HG02678 (cell line): ENCODE data around the gene BZW1.

Source experiments
- ATAC-seq: cut with Tn5 transposase; IDR thresholded peaks from one replicate; pipeline ENCODE4 v1.9.1; 2021; ENCODE audit warnings: mild to moderate bottlenecking, moderate library complexity; ENCODE audit not compliant: unreplicated experiment

Gene BZW1

GRCh38 chr2:200829258-200829655 is 17.5 kb downstream of the BZW1 start:
- ATAC-seq, result no peak

GRCh38 chr2:200834701-200835100 is 23.0 kb downstream of the BZW1 start:
- no peak for ATAC-seq

- ATAC-seq, result no peak
Measured at GRCh38 chr2:200839513-200839912, 27.8 kb downstream of the BZW1 start.

- no peak for ATAC-seq
Measured at GRCh38 chr2:200843993-200844948, 32.6 kb downstream of the BZW1 start.

GRCh38 chr2:200845194-200845593 is 33.5 kb downstream of the BZW1 start:
- ATAC-seq, result no peak

GRCh38 chr2:200845669-200846325 is 34.1 kb downstream of the BZW1 start:
- no peak for ATAC-seq

GRCh38 chr2:200847269-200847668 is 35.6 kb downstream of the BZW1 start:
- ATAC-seq, result no peak

- no peak for ATAC-seq
Measured at GRCh38 chr2:200847939-200848338, 36.2 kb downstream of the BZW1 start.

- ATAC-seq, result no peak
Measured at GRCh38 chr2:200850512-200851256, 39.0 kb downstream of the BZW1 start.

- ATAC-seq, result no peak
Measured at GRCh38 chr2:200851398-200852248, 39.9 kb downstream of the BZW1 start.

- ATAC-seq, result no peak
Measured at GRCh38 chr2:200852605-200853004, 40.9 kb downstream of the BZW1 start.

GRCh38 chr2:200856806-200857205 is 45.1 kb downstream of the BZW1 start:
- ATAC-seq, result no peak

GRCh38 chr2:200860092-200860795 is 48.5 kb downstream of the BZW1 start:
- no peak for ATAC-seq

GRCh38 chr2:200861617-200862155 is 50.0 kb downstream of the BZW1 start:
- no peak for ATAC-seq

GRCh38 chr2:200862532-200863000 is 50.9 kb downstream of the BZW1 start:
- no peak for ATAC-seq

- ATAC-seq, result peak; percentile 2
Measured at GRCh38 chr2:200863782-200864175, 52.1 kb downstream of the BZW1 start.

- ATAC-seq, result peak; percentile 87
Measured at GRCh38 chr2:200864176-200865034, 52.7 kb downstream of the BZW1 start, which contains the start of gene CLK1. Gene CLK1 (minus strand): TSS chr2:200864658. CDS start chr2:200861862, 2,796 bp downstream.

GRCh38 chr2:200869014-200869413 is 57.3 kb downstream of the BZW1 start:
- no peak for ATAC-seq
